ENCODE data around the gene DDX18. TPM values are rescaled to one million over a fixed set of nuclear protein-coding genes. Genes with fewer than 3 reads are reported as not detected.

Gene DDX18
- total and polyA plus RNA-seq, 8 donors = 11.0 to 28.0 (median 19.2) TPM

- no peaks in the 10 kb centered on the region for H3K36me3 ChIP-seq
- H3K4me1 ChIP-seq = no peaks in the 10 kb centered on the region
- no peak overlapping the region for H3K4me3 ChIP-seq
- no peak overlapping the region for H3K27ac ChIP-seq
- intact Hi-C loops (cut with DNase I) = loop anchor here in 2 of 3 donors (10.0 kb wide), 2 partner anchors 291 to 301 kb away; no protein-coding TSS in a partner anchor
- DNase-seq (no peak), ATAC-seq (no peak), FAIRE-seq (no peak)
- H3K9me3 ChIP-seq = no peaks in the 10 kb centered on the region
- H3K27me3 ChIP-seq = peaks cover 0 to 4% (median 0%) of the 10 kb centered on the region in 4 donors
- TF ChIP-seq, protein P1, sequence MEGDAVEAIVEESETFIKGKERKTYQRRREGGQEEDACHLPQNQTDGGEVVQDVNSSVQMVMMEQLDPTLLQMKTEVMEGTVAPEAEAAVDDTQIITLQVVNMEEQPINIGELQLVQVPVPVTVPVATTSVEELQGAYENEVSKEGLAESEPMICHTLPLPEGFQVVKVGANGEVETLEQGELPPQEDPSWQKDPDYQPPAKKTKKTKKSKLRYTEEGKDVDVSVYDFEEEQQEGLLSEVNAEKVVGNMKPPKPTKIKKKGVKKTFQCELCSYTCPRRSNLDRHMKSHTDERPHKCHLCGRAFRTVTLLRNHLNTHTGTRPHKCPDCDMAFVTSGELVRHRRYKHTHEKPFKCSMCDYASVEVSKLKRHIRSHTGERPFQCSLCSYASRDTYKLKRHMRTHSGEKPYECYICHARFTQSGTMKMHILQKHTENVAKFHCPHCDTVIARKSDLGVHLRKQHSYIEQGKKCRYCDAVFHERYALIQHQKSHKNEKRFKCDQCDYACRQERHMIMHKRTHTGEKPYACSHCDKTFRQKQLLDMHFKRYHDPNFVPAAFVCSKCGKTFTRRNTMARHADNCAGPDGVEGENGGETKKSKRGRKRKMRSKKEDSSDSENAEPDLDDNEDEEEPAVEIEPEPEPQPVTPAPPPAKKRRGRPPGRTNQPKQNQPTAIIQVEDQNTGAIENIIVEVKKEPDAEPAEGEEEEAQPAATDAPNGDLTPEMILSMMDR (IDR thresholded peaks at IDR 0.05) = no peak
Measured at GRCh38 chr2:117775703-117776219, 38.7 kb upstream of the DDX18 start.

DNA sequence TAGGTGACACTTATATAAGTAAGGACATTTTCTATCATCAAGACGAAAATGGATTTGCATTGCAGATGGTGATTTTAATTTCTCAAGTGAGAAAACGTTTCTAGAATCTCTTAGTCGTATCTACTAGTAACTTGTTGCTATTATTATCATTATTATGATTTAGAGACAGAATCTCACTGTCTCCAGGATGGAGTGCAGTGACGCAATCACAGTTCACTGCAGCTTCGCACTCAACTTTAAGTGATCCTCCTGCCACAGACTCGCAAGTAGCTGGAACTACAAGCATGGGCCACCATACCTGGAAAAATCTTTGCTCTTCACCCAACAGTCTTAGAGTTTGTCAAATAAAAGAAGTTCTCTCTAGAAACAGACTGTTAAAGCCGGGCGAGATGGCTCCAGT lies 37.6 kb upstream of the DDX18 start:
- intact Hi-C loops (cut with DNase I) = loop anchor here in 2 of 3 donors (10.0 kb wide), 2 partner anchors 292 to 302 kb away; no protein-coding TSS in a partner anchor
- Histone ChIP-seq H3K27ac (no peak overlapping the region), H3K9me3 (no peaks in the 10 kb centered on the region), H3K4me3 (no peak overlapping the region), H3K27me3 (peaks cover 0 to 4% (median 0%) of the 10 kb centered on the region in 4 donors), H3K4me1 (no peaks in the 10 kb centered on the region), H3K36me3 (no peaks in the 10 kb centered on the region)
- TF ChIP-seq, protein P1 (IDR thresholded peaks at IDR 0.05) = no peak
- FAIRE-seq (no peak), DNase-seq (no peak), ATAC-seq (no peak)
- WGBS, 2 donors = 65 to 71% methylated on average over 8 of the region's 8 CpGs

DNA sequence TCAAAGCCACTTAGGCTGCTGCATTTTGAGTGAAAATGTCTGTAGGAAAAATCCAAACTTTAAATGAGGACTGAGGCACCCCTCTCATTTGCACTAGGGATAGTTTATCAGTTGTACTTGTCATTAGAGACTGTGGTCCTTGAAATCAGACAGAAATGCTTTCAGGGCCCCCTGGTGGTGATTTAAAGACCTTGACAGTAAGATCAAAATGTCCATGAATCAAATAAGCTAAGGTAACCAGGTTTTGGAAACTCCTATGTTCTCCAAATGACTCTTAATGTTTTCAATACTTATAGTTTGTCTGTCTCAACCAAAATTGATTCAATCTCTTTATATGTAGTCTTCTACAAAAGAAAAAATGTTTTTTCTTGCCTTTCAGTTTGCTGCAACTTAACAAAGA lies 28.8 kb upstream of the DDX18 start:
- no peaks in the 10 kb centered on the region for H3K4me1 ChIP-seq
- H3K27ac ChIP-seq = no peak overlapping the region
- ATAC-seq (peak in 3 of 4 donors; percentile 53 to 62 (median 55)), FAIRE-seq (no peak), DNase-seq (peak in 3 of 6 donors; percentile 5 to 24 (median 16))
- H3K4me3 ChIP-seq = no peak overlapping the region
- no peaks in the 10 kb centered on the region for H3K27me3 ChIP-seq
- no peaks in the 10 kb centered on the region for H3K36me3 ChIP-seq
- intact Hi-C loops (cut with DNase I) = no loop called here
- TF ChIP-seq, protein P1 (IDR thresholded peaks at IDR 0.05) = peak in 3 of 4 donors; percentile 24 to 54 (median 52)
- H3K9me3 ChIP-seq = no peaks in the 10 kb centered on the region

DNA sequence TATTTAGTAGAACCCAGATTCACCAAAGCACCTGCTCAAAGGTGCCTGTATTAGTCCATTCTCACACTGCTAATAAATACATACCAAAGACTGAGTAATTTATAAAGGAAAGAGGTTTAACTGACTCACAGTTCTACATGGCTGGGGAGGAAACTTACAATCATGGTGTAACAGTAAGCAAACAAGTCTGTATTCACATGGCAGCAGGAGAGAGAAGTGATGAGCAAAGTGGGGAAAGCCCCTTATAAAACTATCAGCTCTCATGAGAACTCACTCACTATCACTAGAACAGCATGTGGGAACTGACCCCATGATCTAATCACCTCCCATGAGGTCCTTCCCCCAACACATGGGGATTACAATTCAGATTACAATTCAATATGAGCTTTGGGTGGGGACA lies 28.0 kb upstream of the DDX18 start:
- TF ChIP-seq, protein P1 (IDR thresholded peaks at IDR 0.05) = no peak
- ATAC-seq (no peak), FAIRE-seq (no peak), DNase-seq (no peak)
- H3K27me3 ChIP-seq = no peaks in the 10 kb centered on the region
- H3K9me3 ChIP-seq = no peaks in the 10 kb centered on the region
- no peak overlapping the region for H3K4me3 ChIP-seq
- H3K36me3 ChIP-seq = no peaks in the 10 kb centered on the region
- H3K27ac ChIP-seq = no peak overlapping the region
- intact Hi-C loops (cut with DNase I) = no loop called here
- no peaks in the 10 kb centered on the region for H3K4me1 ChIP-seq

GRCh38 chr2:117789505-117789904 lies 25.0 kb upstream of the DDX18 start:
- DNase-seq = no peak
- Histone ChIP-seq H3K27ac (no peak overlapping the region), H3K27me3 (no peaks in the 10 kb centered on the region), H3K4me3 (no peak overlapping the region), H3K9me3 (no peaks in the 10 kb centered on the region), H3K4me1 (no peaks in the 10 kb centered on the region), H3K36me3 (no peaks in the 10 kb centered on the region)
- intact Hi-C loops (cut with DNase I) = no loop called here
- ATAC-seq = no peak
- TF ChIP-seq, protein P1 (IDR thresholded peaks at IDR 0.05) = no peak
- no peak for FAIRE-seq

Data from pancreas (tissue), 10 donors.